H1 (cell line): ENCODE results near the gene CRYBB1. TPM values are rescaled to one million over a fixed set of nuclear protein-coding genes. Genes with fewer than 3 reads are reported as not detected.

Experiments used
- SRF ChIP-seq: IDR thresholded peaks from 2 replicates; pipeline ENCODE4 v1.6.1; 2011; ENCODE audit warnings: mild to moderate bottlenecking, low read depth, low read length, moderate library complexity
- TBP ChIP-seq: IDR thresholded peaks from 2 replicates; pipeline ENCODE4 v1.6.1; 2011; ENCODE audit warnings: low read depth, low read length, improper control_type of control experiment
- polyA plus RNA-seq, 7 experiments: library from polyadenylated mRNA; depleted of rRNA in 3 of 7; stranded (reverse) in 5 of 7; unstranded in 2 of 7; fragments of >200 nt in 5 of 7; fragments of 200-250 nt in 2 of 7; gene quantifications; 1 replicate in 5 of 7; 2 replicates in 1 of 7; 4 replicates in 1 of 7; pipeline versions ENCODE4 v1.2.1 to v1.2.3, GENCODE V29; 2011 to 2013; ENCODE audit warnings: missing spikeins in 2 of 7, mixed read lengths in 2 of 7
- total RNA-seq: library from RNA; stranded (reverse); fragmentation: NEBNext Ultra II Directional; extraction: Animal tissue kit (Norgen Biotek cat#: 25700); gene quantifications from 2 replicates; pipeline ENCODE4 v1.2.1, GENCODE V29; 2021

CRYBB1 gene
- total and polyA plus RNA-seq, 2 of the 8 experiments (the other 6 are each of a cell fraction or from before 2014, with no cell fraction given): 1.7 to 6.0 TPM

DNA sequence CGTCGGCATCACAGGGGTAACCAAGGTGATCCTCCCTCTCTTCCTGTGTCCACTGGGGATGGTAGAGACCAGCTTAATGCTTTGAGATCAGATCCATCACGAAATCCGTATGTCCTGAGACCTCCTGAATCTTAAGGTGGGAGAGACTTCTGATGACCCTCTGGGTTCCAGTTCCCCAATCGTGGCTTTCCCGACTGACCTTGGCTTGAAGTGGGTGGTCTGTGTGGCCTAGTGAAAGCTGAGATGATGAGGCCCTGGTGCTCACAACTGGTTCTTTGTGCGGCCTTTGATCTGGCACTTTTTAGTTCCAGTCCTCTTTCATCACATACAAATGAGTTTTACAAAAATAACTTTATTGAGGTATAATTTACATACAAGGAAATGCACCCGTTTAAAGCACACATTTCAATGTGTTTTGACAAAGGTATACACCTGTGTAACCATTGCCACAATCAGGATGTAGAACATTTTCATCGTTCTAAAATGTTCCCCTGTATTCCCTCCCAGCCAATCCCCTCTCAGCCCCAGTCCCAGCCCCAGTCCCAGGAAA is 45.6 kb upstream of the CRYBB1 start (continued):
- no peak for TF ChIP-seq SRF
- TF ChIP-seq TBP: no peak
